Subcutaneous adipose tissue (tissue), 4 donors: Measurements from ENCODE around the gene NPAS3. TPM values are rescaled to one million over a fixed set of nuclear protein-coding genes. Genes with fewer than 3 reads are reported as not detected.

Experiments
- total RNA-seq, 4 donors: library from RNA; depleted of rRNA; stranded (reverse); fragments of >200 nt; gene quantifications; one replicate each; pipeline ENCODE4 v1.1.0, GENCODE V29; 2016
- TF ChIP-seq, protein P1 (sequence below): fragments of 450-650 bp; IDR thresholded peaks from one replicate; pipeline ENCODE4 v1.5.1; 2016; ENCODE audit warnings: low read depth, mild to moderate bottlenecking, control low read depth, antibody characterized with exemption, moderate library complexity

Gene NPAS3
- total RNA-seq, 4 donors from 2014 or later: 0.51 to 1.3 (median 1.0) TPM

DNA sequence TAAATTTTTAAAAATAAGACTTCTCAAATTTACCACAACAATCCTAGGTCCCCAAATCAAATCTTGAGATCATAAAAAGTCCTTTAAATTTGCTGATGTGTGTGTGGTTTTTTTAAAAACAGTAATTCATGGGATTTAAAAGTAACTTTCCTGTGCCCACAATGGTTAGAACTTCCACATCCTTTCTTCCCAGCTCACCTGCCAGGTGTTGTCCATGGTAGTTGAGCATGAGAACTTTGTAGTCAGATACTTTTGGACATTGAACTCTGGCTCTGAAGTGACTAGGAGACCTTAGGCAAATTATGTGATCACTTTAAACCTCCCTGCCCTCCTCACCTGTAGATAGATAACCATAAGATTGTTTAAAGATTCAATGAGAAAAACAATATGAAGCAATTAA, 253.2 kb downstream of the NPAS3 start:
- TF ChIP-seq, protein P1, sequence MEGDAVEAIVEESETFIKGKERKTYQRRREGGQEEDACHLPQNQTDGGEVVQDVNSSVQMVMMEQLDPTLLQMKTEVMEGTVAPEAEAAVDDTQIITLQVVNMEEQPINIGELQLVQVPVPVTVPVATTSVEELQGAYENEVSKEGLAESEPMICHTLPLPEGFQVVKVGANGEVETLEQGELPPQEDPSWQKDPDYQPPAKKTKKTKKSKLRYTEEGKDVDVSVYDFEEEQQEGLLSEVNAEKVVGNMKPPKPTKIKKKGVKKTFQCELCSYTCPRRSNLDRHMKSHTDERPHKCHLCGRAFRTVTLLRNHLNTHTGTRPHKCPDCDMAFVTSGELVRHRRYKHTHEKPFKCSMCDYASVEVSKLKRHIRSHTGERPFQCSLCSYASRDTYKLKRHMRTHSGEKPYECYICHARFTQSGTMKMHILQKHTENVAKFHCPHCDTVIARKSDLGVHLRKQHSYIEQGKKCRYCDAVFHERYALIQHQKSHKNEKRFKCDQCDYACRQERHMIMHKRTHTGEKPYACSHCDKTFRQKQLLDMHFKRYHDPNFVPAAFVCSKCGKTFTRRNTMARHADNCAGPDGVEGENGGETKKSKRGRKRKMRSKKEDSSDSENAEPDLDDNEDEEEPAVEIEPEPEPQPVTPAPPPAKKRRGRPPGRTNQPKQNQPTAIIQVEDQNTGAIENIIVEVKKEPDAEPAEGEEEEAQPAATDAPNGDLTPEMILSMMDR: no peak

DNA sequence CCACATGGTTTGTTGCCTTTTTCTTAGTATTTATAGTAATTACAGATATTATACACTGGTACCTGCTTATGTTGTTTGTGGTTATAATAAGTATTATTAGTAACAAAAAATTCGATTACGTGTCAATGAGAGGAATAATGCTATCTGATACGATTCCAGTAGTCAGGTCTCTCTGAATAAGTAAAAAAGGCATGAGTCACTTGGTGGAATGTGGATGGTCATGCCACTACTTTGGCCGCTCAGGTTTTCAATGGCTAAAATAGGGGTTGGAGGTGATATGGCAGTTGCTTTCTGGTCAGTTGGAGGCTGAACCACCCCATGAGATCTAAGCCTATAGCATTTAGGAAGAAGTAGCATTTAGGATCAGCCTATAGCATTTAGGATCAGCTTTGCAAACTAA, 255.9 kb downstream of the NPAS3 start:
- TF ChIP-seq, protein P1: no peak

DNA sequence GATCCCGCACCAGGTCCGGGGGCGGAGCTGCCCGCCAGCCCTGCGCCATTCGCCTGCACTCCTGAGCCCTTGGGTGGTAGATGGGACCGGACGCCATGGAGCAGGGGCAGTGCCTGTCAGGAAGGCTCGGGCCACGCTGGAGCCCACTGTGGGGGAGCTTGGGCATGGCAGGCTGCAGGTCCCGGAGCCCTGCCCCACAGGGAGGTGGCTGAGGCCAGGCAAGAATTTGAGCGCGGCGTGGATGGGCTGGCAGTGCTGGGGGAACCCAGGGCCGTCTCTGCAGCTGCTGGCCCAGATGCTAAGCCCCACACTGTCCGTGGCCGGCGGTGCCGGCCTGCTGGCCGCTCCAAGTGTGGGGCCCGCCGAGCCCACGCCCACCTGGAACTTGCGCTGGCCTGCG, 260.0 kb downstream of the NPAS3 start:
- TF ChIP-seq, protein P1: no peak

DNA sequence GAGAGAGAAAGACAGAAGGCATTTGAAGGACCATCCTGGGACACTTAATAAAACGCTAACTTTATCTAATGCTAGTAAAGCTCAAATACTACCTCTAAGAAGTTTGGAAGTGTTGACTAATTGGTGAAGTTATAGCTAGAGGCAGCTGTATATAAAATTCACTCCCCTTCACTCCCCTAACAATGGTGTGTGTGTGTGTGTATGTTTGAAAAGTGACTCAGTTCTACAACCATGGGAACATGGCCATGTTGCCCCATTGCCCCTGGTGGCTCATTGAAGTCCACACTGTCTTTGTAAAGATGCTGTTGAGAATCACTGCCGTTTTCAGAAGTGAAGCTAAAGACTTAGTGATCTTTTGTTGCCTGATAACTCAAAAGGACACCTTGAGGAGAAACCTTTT, 262.4 kb downstream of the NPAS3 start:
- TF ChIP-seq, protein P1: no peak

DNA sequence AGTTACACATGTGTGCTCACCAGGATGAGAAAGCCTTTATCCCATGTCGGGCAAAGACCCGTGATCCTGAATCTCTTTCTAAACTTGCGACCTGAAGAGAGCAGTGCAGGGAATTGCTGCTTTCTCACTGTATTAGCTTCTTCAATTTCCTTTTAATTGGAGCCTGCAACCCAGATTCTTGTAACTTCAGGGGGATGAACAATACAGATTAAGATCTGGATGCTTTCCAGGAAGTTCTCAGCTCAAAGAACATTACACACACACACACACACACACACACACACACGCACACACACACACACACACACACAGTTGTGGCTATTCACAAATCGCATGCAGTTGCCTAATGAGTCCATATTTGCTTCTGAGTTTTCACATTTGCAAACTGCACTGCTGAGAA, 268.3 kb downstream of the NPAS3 start:
- TF ChIP-seq, protein P1: no peak

DNA sequence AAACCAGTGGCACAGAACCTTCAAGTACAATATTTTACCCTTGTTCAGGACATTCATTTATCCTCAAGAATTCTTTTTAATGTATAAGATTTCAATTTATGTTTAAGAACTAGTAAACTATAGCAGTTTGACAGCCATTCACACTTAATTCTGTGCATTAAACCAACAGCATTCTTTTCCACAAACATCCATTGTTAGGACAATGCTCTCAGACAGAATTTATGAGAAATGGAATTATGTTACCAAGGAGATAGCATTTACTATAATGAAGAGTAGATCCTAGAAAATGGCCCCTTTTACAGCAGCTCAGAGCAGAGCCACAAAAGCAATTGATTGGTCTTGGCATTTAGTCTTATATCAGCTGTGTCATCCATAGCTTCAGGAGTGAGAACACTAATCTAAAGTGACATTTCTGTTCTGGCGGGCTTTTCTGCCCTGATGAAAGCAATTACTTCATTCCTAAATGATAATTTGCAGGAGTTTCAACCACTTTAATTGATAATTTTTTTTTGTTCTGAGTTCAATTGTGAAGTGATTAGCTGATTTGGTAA, 268.9 kb downstream of the NPAS3 start:
- TF ChIP-seq, protein P1: no peak

DNA sequence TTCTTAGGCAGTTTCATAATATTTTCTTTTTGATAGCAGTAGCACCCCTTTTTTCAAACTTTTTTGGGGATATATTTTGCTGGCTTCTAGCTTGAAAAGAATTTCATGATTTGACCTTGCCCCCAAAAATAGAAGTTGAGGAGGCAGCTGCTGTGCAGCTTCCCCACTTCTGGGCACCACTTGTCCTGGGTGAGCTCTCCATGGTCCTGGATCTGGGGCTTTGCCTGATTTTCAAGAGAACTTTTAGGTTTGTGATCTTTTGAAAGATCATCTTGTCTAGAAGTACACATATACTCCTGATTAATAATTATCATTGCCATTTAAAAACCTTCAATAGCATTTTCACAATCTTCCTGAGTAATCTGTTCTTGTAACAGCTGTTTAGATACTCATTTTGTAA, 271.6 kb downstream of the NPAS3 start:
- TF ChIP-seq, protein P1: no peak
